GM12891 (cell line): ENCODE measurements around the gene INHBC.
"Not testable (repeated sequence)": the region's sequence is repeated elsewhere in the genome, so short reads cannot be mapped to it uniquely, and the experiment has no call there.

ENCODE experiments used
- POLR2A ChIP-seq: IDR thresholded peaks from 2 replicates; pipeline ENCODE4 v1.6.1; 2011; ENCODE audit warnings: low read depth, low read length, control low read depth
- SPI1 ChIP-seq: IDR thresholded peaks from 2 replicates; pipeline ENCODE4 v1.6.1; 2011; ENCODE audit warnings: low read depth, low read length, control low read depth
- TAF1 ChIP-seq: IDR thresholded peaks from 2 replicates; pipeline ENCODE4 v1.6.1; 2011; ENCODE audit warnings: low read depth, low read length, control low read depth

DNA sequence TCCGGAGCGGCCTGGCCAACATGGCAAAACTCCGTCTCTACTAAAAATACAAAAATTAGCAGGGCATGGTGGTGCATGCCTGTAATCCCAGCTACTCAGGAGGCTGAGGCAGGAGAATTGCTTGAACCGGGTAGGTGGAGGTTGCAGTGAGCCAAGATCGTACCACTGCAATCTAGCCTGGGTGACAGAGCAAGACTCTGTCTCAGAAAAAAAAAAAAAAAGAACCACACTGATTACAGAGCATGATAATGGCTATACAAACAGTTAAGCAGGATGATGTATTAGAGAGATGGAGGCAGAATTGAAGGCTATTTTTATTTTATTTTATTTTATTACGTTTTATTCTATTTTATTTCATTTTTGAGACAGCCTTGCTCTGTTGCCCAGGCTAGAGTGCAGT lies 9.8 kb downstream of the INHBC start:
- not testable (repeated sequence) for TF ChIP-seq POLR2A, SPI1, TAF1
